ENCODE results near the gene MSRB1. TPM values are rescaled to one million over a fixed set of nuclear protein-coding genes. Genes with fewer than 3 reads are reported as not detected.

MSRB1 gene
- total RNA-seq, 1 experiment from 2014 or later, result 5.8 TPM

DNA sequence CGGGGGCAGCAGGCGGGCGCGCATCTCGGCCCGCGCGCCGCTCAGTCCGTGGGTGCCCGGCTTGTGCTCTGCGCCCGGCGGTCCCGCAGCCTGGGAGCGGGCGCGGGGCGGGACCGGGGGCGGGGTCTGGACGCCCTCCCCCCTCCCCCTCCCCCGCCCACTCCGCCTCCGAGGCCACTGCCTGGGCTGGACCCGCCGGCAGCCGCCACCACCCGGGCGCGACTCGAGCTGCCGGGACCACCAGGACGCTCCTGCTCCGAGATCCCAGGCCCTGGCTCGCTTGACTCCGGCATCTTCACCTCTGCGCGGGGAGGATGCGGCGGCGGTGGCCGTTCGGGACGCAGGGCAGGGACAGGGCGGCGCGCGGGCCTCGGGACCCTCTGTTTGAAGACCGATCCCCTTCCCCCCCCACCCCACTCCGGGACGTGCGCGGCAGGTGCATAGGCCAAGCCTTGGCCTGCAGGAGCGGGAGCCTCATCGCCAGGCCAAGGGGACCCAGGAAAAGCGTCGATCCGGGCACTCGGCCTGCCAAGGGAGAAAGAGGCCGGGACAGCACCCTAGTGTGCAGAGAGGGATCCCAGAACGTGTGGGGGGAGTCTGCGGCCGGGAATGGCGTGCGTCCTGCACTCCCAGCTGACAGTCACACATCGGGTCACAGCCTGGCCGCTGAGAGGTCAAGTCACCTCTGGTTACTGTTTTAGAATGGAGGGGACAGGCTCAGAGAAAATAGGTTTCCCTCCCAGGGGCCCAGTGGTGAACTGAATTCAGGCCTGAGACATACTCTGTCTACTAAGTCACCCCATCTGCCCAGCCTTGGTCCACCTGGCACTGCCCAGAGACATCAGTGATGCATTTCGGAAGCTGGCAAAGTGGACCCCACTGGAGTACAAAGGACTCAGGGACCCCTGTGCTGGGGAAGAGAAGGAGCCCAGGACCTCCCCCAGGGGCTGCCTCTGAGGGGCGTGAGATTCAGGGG, 24.4 kb downstream of the MSRB1 start, which contains the start of gene HS3ST6:
TSS of gene HS3ST6 (minus strand) at position 65 of the 976 bp plus-strand sequence. CDS start 92 bp downstream, outside the sequence.
- Mint-ChIP-seq H3K27ac (ENCODE audit: low read depth, unreplicated experiment) (no peak within 1 kb of the TSS), H3K4me1 (ENCODE audit: insufficient read depth, unreplicated experiment) (peaks cover 6% of the 10 kb centered on the region), H3K27me3 (ENCODE audit: insufficient read depth, unreplicated experiment) (peaks cover 49% of the 10 kb centered on the region), H3K4me3 (ENCODE audit: unreplicated experiment) (no peak within 1 kb of the TSS), H3K36me3 (ENCODE audit: insufficient read depth, unreplicated experiment) (no peaks in the 10 kb centered on the region), H3K9me3 (ENCODE audit: unreplicated experiment) (no peaks in the 10 kb centered on the region)
- DNase-seq (ENCODE audit: unreplicated experiment), result no peak
- intact Hi-C loops (cut with micrococcal nuclease), result no loop called here
- ChIA-PET CTCF (interaction anchor here (0.7 kb wide), 1 partner anchor 90 kb away, joined by 3 read pairs; no protein-coding TSS in a partner anchor), POLR2A (no interaction called here)
- TF ChIP-seq, protein P1, sequence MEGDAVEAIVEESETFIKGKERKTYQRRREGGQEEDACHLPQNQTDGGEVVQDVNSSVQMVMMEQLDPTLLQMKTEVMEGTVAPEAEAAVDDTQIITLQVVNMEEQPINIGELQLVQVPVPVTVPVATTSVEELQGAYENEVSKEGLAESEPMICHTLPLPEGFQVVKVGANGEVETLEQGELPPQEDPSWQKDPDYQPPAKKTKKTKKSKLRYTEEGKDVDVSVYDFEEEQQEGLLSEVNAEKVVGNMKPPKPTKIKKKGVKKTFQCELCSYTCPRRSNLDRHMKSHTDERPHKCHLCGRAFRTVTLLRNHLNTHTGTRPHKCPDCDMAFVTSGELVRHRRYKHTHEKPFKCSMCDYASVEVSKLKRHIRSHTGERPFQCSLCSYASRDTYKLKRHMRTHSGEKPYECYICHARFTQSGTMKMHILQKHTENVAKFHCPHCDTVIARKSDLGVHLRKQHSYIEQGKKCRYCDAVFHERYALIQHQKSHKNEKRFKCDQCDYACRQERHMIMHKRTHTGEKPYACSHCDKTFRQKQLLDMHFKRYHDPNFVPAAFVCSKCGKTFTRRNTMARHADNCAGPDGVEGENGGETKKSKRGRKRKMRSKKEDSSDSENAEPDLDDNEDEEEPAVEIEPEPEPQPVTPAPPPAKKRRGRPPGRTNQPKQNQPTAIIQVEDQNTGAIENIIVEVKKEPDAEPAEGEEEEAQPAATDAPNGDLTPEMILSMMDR (IDR thresholded peaks at IDR 0.05; ENCODE audit: unreplicated experiment), result no peak
- no TSS peak for BruUV-seq (replicated peaks)

DNA sequence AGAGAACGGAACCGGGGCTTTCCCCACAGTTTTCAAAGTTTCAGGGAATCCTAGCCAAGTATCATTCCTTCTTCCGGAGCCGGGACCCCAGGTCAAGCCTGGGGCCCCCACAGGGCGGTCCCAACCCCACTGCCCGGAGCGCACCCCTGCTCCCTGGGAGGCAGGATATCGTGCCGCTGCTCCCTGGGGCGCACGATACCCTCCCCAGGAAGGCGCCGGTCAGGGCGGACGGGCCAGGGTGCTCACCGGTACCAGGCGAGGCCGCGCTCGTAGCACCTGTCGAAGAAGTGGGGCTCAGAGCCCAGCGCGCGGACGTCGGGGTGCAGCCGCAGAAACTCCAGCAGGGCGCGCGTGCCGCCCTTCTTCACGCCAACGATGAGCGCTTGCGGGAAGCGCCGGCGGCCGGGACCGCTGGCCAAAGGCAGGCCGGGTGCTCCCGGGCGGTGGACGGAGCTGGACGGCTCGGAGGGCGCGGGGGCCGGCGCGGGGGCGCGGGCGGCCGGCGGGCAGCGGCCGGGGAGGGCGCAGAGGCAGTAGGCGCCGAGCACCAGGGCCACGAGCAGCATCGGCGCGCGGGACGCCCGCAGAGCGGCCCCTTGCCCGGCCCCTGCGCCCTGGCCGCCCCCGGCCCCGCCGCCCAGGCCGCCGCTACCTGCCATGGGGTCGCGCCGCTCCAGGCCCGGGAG, 25.2 kb downstream of the MSRB1 start:
- BruUV-seq (replicated peaks), result no TSS peak
- Mint-ChIP-seq H3K4me3 (ENCODE audit: unreplicated experiment) (no peak overlapping the region), H3K27me3 (ENCODE audit: insufficient read depth, unreplicated experiment) (peaks cover 49% of the 10 kb centered on the region), H3K27ac (ENCODE audit: low read depth, unreplicated experiment) (no peak overlapping the region), H3K4me1 (ENCODE audit: insufficient read depth, unreplicated experiment) (peaks cover 6% of the 10 kb centered on the region), H3K36me3 (ENCODE audit: insufficient read depth, unreplicated experiment) (no peaks in the 10 kb centered on the region), H3K9me3 (ENCODE audit: unreplicated experiment) (no peaks in the 10 kb centered on the region)
- POLR2A ChIA-PET, result no interaction called here
- TF ChIP-seq, protein P1 (IDR thresholded peaks at IDR 0.05; ENCODE audit: unreplicated experiment), result no peak
- CTCF ChIA-PET, result no interaction called here
- intact Hi-C loops (cut with micrococcal nuclease), result no loop called here
- no peak for DNase-seq (ENCODE audit: unreplicated experiment)

DNA sequence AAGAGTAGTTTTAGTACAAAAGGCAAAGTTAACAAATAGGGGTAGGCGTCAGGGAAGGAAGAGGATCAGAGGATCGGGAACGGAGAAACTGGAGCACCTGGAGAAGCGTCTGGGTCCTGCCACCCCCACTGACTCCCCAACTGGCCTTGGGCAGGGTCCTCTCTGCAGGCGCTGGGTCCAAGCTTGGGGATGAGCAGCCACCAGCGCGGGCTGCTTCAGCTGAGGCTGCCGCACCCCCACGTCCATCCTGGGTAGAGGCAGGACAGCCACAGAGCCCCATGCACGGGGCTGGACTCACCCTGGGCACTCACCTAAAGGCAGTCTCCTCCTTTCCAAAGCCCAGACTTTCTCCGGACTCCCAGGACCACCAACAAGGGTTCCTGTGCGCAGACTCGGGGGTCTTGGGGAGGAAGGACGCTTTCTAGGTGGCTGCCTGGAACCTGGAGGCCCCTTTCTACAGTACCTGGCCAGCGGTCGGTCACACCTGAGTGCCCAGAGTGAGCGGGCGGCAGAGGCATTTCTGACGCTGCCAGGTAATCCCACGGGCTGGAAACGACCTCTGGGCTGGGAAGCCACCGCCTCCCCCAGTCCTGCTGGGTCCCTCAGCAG, 25.8 kb downstream of the MSRB1 start:
- Mint-ChIP-seq H3K27ac (ENCODE audit: low read depth, unreplicated experiment) (no peak overlapping the region), H3K9me3 (ENCODE audit: unreplicated experiment) (no peaks in the 10 kb centered on the region), H3K27me3 (ENCODE audit: insufficient read depth, unreplicated experiment) (peaks cover 49% of the 10 kb centered on the region), H3K36me3 (ENCODE audit: insufficient read depth, unreplicated experiment) (no peaks in the 10 kb centered on the region), H3K4me3 (ENCODE audit: unreplicated experiment) (no peak overlapping the region), H3K4me1 (ENCODE audit: insufficient read depth, unreplicated experiment) (peaks cover 6% of the 10 kb centered on the region)
- DNase-seq (ENCODE audit: unreplicated experiment), result no peak
- CTCF ChIA-PET, result no interaction called here
- TF ChIP-seq, protein P1 (IDR thresholded peaks at IDR 0.05; ENCODE audit: unreplicated experiment), result no peak
- POLR2A ChIA-PET, result interaction anchor here (0.8 kb wide), 1 partner anchor 37 kb away, joined by 3 read pairs; no protein-coding TSS in a partner anchor
- intact Hi-C loops (cut with micrococcal nuclease), result no loop called here
- BruUV-seq (replicated peaks), result no TSS peak

GRCh38 chr16:1916640-1916990, 26.4 kb downstream of the MSRB1 start:
- no peak overlapping the region for H3K27ac Mint-ChIP-seq (ENCODE audit: low read depth, unreplicated experiment)
- ChIA-PET POLR2A (interaction anchor here (0.6 to 0.8 kb wide), 2 partner anchors 37 to 161 kb away, joined by 3 read pairs; no protein-coding TSS in a partner anchor), CTCF (interaction anchor here (0.7 to 1.4 kb wide), 2 partner anchors 46 to 69 kb away, joined by 3 to 4 read pairs; no protein-coding TSS in a partner anchor)
- no peak overlapping the region for H3K4me3 Mint-ChIP-seq (ENCODE audit: unreplicated experiment)
- no peaks in the 10 kb centered on the region for H3K9me3 Mint-ChIP-seq (ENCODE audit: unreplicated experiment)
- TF ChIP-seq, protein P1 (IDR thresholded peaks at IDR 0.05; ENCODE audit: unreplicated experiment), result no peak
- H3K27me3 Mint-ChIP-seq (ENCODE audit: insufficient read depth, unreplicated experiment), result peaks cover 47% of the 10 kb centered on the region
- no peaks in the 10 kb centered on the region for H3K36me3 Mint-ChIP-seq (ENCODE audit: insufficient read depth, unreplicated experiment)
- DNase-seq (ENCODE audit: unreplicated experiment), result no peak
- intact Hi-C loops (cut with micrococcal nuclease), result no loop called here
- H3K4me1 Mint-ChIP-seq (ENCODE audit: insufficient read depth, unreplicated experiment), result peaks cover 6% of the 10 kb centered on the region
- BruUV-seq (replicated peaks), result no TSS peak
